GM21576 (cell line): ENCODE data around the gene SPATA3.
"Not testable (repeated sequence)": the region's sequence is repeated elsewhere in the genome, so short reads cannot be mapped to it uniquely, and the experiment has no call there.

Source experiments
- ATAC-seq: cut with Tn5 transposase; IDR thresholded peaks from one replicate; pipeline ENCODE4 v1.9.1; 2021; ENCODE audit warnings: mild to moderate bottlenecking, moderate library complexity; ENCODE audit not compliant: unreplicated experiment

Gene SPATA3

DNA sequence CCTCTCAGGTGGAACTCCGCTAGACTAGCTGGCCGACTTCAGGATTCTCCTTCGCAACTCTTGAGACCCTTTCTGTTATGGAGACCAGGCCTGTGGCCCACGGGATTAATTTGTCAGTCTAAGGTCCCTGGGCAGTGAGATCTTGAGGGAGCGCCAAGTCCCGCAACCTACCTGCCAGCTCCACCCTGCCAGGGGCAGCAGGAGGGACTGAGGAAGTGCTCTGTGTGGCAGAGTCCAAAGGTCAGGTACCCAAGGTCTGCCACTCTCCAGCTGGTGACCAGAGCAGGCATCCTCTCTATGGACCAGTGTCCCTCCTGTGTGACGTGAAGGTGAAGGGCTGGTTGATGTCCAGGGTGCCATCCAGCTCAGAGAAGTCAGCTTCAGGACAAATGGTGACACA, 4.3 kb upstream of the SPATA3 start:
- no peak for ATAC-seq

DNA sequence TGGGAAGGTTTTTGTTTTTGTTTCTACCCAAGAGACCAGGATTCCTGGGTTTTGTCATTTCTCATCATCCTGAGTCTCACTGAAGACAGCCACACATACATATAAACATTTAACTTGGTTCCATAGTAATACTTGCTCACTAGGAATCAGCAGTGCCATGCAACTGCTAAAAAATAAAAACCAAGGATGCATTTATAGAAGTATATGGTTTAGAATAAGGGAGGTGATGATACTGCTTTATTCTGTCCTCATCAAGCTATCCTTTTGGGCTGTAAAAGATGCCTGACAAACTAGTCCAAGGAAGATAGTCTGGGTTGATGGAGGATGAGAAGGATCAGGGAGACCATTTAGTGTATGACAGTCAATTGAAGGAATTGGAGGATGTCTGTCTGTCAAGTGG, 740 bp downstream of the SPATA3 start:
- no peak for ATAC-seq

GRCh38 chr2:230998882-230999281, 3.0 kb downstream of the SPATA3 start:
- ATAC-seq: no peak

DNA sequence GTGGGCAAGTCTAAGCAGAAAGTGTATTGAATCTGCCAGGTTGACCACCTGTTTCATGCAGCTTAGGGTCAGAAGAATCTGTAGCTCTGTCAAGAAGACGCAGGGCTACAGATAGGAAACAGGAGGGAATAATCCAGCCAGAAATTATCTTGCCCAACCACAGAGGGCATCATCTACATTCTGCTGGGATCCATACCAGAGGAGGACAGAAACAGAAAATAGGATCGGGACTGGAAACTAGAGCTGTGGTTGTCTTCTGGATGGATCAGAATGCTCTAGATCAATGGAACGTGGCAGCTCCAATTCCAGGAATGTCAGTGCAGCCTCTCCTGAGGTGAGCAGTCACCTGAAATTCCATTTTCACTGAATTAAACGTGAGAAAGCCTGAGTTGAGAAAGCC, 3.6 kb downstream of the SPATA3 start:
- ATAC-seq: no peak

GRCh38 chr2:231000211-231000904, 4.4 kb downstream of the SPATA3 start:
- ATAC-seq: no peak

DNA sequence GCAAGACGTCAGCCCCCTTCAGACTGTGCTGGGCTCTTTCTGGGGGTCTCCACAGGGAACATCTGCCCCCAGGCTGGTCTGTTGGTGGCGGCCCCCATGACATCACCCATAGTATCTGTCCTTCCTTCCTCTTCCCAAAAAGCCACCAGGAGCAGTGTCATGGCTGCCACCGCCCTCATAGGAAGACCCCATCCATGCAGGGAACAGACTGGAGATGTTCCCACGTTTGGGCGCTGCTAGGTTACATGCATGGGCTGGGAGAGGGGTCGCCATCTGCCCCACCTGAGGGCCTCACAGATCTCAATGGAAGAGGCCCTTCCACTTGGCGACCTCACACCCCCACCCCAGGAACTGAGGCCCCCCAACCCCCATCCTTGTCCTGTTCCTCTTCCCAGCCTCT, 5.1 kb downstream of the SPATA3 start:
- ATAC-seq: no peak

DNA sequence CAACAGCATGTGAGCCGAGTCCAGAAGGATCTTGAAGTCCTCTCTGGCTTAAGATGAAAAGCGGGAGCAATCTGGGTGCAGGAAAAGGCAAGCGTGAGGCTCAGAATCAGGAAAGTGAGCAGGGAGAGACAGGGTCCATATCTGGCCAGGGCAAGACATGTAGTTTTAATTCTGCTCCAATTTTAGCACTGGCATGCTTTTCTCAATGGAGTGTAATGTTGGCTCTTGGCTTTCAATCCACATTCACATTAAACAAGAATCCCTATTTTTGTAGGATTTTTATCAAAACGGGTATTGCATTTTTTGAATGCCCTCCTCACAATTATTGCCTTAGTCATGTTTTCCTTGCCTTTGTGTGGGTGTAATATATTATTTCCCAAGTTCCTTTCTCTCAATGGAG, 6.0 kb downstream of the SPATA3 start:
- ATAC-seq: no peak

DNA sequence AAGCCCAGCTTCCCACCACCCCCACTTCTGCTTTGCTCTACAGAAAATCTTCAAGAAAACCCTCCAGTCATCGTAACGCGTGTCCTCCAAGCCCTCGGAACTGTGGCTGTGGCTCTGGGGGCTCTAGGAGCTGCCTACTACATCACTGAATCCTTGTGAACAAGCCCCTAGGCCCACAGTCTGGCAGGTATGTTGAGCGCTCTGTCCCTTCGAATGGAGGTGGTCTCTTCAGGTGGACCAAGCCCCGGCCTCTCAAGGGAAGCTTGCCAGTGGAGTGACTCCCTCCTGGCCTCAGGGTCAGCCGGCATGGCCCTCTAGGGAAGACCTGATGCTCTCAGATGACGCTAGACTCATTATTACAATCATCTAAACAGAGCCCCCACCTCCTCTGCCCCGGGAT, 6.7 kb downstream of the SPATA3 start:
- no peak for ATAC-seq

- ATAC-seq: no peak
Observed at GRCh38 chr2:231003186-231003585, 7.3 kb downstream of the SPATA3 start.

GRCh38 chr2:231004930-231005329, 9.0 kb downstream of the SPATA3 start:
- not testable (repeated sequence) for ATAC-seq

- ATAC-seq: no peak
Observed at GRCh38 chr2:231007286-231008098, 11.6 kb downstream of the SPATA3 start.

DNA sequence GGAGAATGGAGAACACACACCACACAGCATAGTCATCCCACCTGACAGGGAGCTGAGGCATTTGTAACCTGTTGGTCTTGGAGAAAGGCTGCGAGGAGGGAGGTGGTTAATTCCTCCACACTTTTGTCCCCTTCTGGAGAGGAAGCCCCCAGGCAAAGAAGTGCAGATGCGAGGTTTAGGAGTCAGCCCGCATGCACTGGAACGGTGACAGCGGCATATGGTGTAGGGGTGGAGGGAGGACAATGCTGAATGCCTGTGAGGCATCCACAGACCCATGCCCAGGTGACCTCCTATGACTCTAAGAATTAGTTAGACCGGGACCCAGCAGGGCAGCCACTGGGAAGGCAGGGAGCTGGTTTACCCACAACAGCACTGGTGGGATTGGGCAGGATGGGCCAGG, 12.2 kb downstream of the SPATA3 start:
- ATAC-seq: no peak

- ATAC-seq: no peak
Observed at GRCh38 chr2:231009236-231009919, 13.5 kb downstream of the SPATA3 start.

DNA sequence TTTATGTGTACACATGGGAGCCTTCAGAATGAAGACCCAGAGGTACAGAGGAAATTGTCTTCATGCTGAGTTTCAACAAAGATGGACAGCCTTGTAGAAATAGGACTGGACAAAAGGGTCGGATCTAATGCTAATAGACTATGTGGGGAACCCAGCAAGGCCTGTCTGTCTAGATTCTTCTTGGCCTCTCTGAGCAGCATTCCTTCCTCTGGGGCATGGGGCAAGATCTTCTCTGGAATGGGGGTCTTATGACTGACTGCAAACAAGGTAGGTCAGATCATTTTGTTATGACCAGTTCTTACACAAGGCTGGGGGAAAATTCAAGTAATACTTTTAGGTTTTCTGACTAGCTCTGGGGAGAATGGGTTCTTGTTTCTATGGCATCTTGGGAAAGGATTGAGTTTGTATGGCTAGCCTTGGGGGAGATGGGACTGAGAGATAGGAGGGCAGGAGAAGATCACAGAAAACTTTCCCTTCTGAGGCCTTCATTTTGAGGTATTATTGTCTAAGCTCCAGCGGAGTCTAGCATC, 14.3 kb downstream of the SPATA3 start:
- no peak for ATAC-seq

GRCh38 chr2:231011526-231011925, 15.6 kb downstream of the SPATA3 start:
- no peak for ATAC-seq

- no peak for ATAC-seq
Observed at GRCh38 chr2:231012463-231012862, 16.5 kb downstream of the SPATA3 start.

GRCh38 chr2:231013820-231014219, 17.9 kb downstream of the SPATA3 start:
- ATAC-seq: no peak

DNA sequence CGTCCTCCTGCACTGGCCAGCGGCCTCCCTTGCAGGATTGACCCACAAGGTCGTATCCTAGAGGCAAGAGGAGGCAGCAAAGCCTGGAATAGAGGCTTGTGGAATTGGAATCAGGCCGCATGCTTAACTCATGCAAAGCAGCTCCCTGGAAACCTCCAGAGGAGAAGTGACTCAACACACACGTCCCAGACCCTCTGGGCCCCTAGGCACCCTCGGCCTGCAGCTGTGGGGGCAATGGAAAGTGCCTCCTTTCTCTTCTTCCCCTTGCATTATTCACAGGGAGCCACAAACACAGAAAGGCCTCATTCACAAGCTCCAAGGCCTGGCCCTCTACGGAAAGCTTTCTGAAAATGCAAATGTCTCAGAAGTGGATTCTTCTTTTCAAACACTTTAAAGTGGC, 19.6 kb downstream of the SPATA3 start:
- ATAC-seq: no peak

- ATAC-seq: no peak
Observed at GRCh38 chr2:231015926-231016325, 20.0 kb downstream of the SPATA3 start.

DNA sequence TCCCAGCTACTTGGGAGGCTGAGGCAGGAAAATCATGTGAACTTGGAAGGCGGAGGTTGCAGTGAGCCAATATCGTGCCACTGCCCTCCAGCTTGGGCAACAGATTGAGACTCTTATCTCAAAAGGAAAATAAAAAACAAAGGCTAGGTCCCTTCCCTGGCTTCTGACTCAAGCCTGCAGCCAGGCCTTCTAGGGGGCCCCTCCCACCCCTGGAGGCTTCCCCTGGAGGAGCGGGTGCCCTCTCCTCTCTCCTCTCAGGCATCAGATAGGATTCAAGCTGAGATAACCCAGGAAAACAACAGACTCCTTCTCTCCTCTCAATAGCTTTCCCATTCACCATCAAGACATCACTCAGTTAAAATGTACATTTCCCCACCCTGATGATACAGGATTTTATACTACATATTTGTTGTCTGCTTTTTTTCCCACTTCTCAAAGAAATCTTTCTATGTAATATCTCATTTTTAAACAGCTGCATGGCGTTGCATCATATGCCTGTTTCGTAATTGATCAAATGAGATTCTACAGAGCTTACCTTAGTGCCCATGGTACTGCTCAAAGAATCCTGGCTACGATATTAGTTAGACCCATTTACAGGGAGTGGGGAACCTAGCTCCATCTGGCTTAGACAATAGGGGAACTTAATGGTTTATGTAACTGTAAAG, 20.8 kb downstream of the SPATA3 start:
- no peak for ATAC-seq

DNA sequence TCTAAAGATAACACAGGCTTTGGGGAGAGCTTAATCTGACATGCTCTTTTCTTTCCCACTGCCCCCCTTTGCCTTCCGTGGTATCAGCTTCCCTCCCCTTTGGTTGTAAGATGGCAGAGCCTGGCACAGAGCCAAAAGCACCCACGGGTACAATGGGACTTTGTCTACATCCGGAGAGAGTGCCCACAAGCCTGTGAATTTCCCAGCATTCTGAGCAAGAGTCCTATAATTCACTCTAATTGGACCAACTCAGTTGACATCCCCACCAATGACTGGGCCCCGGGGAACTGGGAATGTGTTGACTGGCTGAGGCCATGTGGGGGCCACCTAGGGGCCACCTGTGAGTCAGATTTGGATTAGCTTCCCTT, 21.3 kb downstream of the SPATA3 start:
- ATAC-seq: no peak
